Aorta (tissue), 5 donors: Measurements from ENCODE around the gene HEXD. TPM values are rescaled to one million over a fixed set of nuclear protein-coding genes. Genes with fewer than 3 reads are reported as not detected.

Experiments
- ATAC-seq: fragments of 200-7000 bp; cut with Tn5 transposase; one replicate; pipeline ENCODE4 v1.9.1; 2022; ENCODE audit warnings: moderate library complexity; ENCODE audit not compliant: low FRiP score
- DNase-seq, 2 donors: peaks; one replicate each; pipeline ENCODE4 v3.0.0-alpha.2; 2020
- H3K27ac ChIP-seq, 2 donors: one replicate each; pipeline ENCODE4 v1.5.1; 2013; ENCODE audit warnings: low read length in 2 of 2, mild to moderate bottlenecking in 2 of 2, moderate library complexity in 2 of 2, control low read depth in 1 of 2, inconsistent platforms in 1 of 2, low read depth in 1 of 2
- H3K27me3 ChIP-seq, 2 donors: one replicate each; pipeline ENCODE4 v1.6.1; 2013; ENCODE audit warnings: control low read depth in 1 of 2, low read length in 1 of 2, mild to moderate bottlenecking in 1 of 2, moderate library complexity in 1 of 2; ENCODE audit not compliant: insufficient read depth in 2 of 2, control insufficient read depth in 1 of 2
- H3K36me3 ChIP-seq, 2 donors: one replicate each; pipeline ENCODE4 v1.6.1; 2013; ENCODE audit warnings: control low read depth in 1 of 2, low read length in 1 of 2, mild to moderate bottlenecking in 1 of 2; ENCODE audit not compliant: insufficient read depth in 2 of 2, control insufficient read depth in 1 of 2
- H3K4me1 ChIP-seq, 2 donors: one replicate each; pipeline ENCODE4 v1.6.1; 2013; ENCODE audit warnings: low read length in 2 of 2, control low read depth in 1 of 2, mild to moderate bottlenecking in 1 of 2, moderate library complexity in 1 of 2; ENCODE audit not compliant: insufficient read depth in 2 of 2, control insufficient read depth in 1 of 2
- H3K4me3 ChIP-seq, 2 donors: one replicate each; pipeline ENCODE4 v1.5.1; 2013; ENCODE audit warnings: low read length in 2 of 2, control low read depth in 1 of 2, mild to moderate bottlenecking in 1 of 2
- H3K9me3 ChIP-seq: one replicate; pipeline ENCODE4 v1.6.1; 2013; ENCODE audit warnings: mild to moderate bottlenecking, low read length; ENCODE audit not compliant: control insufficient read depth
- WGBS, 2 donors: extraction: QIAGEN DNeasy Blood & Tissue Kit; methylation state at CpG; one replicate each; pipeline ENCODE4 v1.1.7; 2013; 5-methylcytosine and 5-hydroxymethylcytosine counted together
- intact Hi-C, 2 donors: fragments of 100-400 bp; cut with DNase I; formaldehyde crosslinking; loops; one replicate each; pipeline versions ENCODE4 v1.14.2 to v1.15.0; 2022
- polyA plus RNA-seq, 2 donors: library from polyadenylated mRNA; stranded (reverse); fragments of 200-250 nt; gene quantifications; one replicate each; pipeline ENCODE4 v1.2.3, GENCODE V29; 2013
- total RNA-seq, 2 donors: library from RNA; stranded (reverse); fragmentation: NEBNext Ultra II Directional; extraction: Animal tissue kit (Norgen Biotek cat#: 25700); gene quantifications; one replicate each; pipeline ENCODE4 v1.2.1, GENCODE V29; 2021
- donor health status: healthy with polysubstance abuse.
- donor health status: Bipolar disorder and iron deficiency.
- donor health status: DM: no; HTN: no; CAD: no.
- donor health status: DM: no; HTN: no; CAD: no.
- donor health status: DM: yes; HTN: yes; CAD: no.

HEXD gene
- total and polyA plus RNA-seq, 4 donors = 14.8 to 133 (median 25.2) TPM

DNA sequence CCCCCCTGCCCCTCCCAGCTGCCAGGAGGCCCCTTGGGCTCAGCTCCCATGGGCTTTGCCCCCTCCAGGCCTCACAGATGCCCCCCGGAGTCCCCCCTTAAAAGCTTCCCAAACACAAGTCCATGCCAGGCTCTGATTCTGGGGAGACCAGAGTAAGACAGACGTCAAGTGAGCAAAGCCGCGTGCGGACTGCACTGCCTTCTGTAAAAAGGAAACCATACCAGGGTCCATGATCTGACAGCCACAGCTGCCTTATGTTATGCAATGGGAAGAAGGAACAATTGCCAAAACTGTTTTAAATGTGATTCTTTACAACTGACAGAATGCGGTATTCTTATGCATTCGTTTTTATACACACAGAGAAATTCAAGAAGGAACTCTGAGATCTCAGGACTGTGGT lies 17.9 kb upstream of the HEXD start:
- no peak for DNase-seq
- Histone ChIP-seq H3K27ac (no peak overlapping the region), H3K9me3 (no peaks in the 10 kb centered on the region), H3K36me3 (peaks cover 0 to 3% of the 10 kb centered on the region in 2 donors), H3K4me1 (no peaks in the 10 kb centered on the region), H3K27me3 (no peaks in the 10 kb centered on the region), H3K4me3 (no peak overlapping the region)
- intact Hi-C loops = no loop called here
- ATAC-seq = no peak
- 77 to 83% methylated on average over 7 of the region's 7 CpGs for WGBS, 2 donors

DNA sequence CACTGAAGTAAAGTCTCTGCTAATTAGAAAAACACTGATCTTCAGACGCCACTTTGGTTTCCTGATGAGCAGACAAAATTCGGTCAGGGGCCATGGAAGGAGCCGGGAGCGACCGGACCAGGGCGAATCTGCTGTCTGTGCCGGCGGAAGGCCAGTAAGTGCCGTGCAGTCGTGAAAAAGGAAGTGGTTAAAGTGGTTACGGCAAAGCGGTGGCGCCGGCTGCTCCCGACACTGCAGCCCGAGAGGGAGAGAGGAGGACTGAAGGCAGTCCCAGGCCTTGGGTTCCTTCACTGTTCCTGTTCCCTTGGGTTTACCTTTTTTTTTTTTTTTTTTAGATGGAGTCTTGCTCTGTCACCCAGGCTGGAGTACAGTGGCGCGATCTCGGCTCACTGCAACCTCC lies 17.3 kb upstream of the HEXD start:
- DNase-seq = peak in 1 of 2 donors; percentile 78
- Histone ChIP-seq H3K4me3 (no peak overlapping the region), H3K27me3 (no peaks in the 10 kb centered on the region), H3K4me1 (no peaks in the 10 kb centered on the region), H3K36me3 (peaks cover 0 to 3% of the 10 kb centered on the region in 2 donors), H3K27ac (no peak overlapping the region), H3K9me3 (no peaks in the 10 kb centered on the region)
- WGBS, 2 donors = 93 to 94% methylated on average over 19 of the region's 19 CpGs
- no peak for ATAC-seq
- intact Hi-C loops = no loop called here

DNA sequence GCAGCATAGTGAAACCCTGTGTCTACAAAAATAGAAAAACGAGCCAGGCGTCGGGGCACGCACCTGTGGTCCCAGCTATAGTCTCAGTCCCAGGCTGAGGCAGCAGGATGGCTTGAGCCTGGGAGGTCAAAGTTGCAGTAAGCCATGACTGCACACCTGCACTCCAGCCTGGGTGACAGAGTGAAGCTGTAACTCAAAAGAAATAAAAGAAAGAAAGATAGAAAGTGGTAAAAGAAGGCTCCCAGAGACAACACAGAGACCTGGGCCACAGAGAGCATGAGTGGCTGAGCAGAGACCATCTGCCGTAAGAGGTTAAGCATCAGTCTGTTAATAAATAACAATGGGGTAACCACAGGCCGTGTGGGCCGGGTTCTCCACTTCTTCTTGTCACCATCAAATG lies 15.3 kb upstream of the HEXD start:
- Histone ChIP-seq H3K27me3 (no peaks in the 10 kb centered on the region), H3K9me3 (no peaks in the 10 kb centered on the region), H3K36me3 (peaks cover 0 to 3% of the 10 kb centered on the region in 2 donors), H3K4me1 (no peaks in the 10 kb centered on the region), H3K27ac (no peak overlapping the region), H3K4me3 (no peak overlapping the region)
- intact Hi-C loops = no loop called here
- 90 to 93% methylated on average over 7 of the region's 7 CpGs for WGBS, 2 donors
- no peak for DNase-seq
- ATAC-seq = no peak

DNA sequence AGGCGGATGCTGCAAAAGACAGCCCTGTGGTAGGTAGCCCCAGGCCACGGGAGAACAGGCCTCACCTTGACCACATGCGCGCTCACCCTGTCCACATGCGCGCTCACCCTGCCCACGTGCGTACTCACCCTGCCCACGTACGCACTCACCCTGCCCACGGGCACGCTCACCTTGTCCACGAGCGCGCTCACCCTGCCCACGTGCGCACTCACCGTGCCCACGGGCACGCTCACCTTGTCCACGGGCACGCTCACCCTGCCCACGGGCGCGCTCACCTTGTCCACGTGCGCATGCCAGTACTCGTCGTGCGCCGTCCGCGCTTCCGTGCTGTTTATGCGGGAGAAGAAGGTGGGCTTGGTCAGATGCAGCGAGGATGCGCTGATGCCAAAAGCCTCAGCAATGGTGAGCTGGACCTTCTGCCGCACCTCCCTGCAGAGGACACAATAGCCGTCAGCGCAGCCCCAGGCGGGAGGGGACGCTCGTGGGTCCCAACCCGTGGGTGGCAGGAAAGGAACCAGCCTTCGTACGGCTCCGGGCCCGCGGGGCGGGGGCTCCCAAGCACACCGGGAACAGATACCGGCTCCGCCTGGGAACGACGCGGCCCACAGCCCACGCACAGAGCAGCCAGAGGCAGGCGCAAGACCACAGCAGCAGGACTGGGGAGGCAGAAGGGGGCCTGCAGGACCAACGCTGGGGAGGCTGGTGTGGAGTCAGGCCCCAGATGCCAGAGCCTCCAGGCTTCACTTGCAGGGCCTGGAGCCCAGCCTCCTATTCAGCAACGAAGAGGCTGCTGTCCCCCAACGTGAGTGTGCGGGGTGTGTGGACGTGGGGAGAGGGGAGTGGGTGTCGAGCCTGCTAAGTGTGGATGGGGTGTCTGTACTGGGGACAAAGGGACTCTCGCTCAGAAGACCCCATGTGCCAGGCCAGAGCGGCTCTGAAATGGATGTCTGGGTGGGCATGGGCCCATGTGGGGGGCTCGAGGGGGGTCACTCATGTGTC lies 14.2 kb upstream of the HEXD start:
- WGBS, 2 donors = 94 to 95% methylated on average over 67 of the region's 67 CpGs
- H3K36me3 ChIP-seq = peaks cover 0 to 3% of the 10 kb centered on the region in 2 donors
- intact Hi-C loops = no loop called here
- no peaks in the 10 kb centered on the region for H3K4me1 ChIP-seq
- no peak for ATAC-seq
- H3K9me3 ChIP-seq = no peaks in the 10 kb centered on the region
- DNase-seq = no peak
- H3K27me3 ChIP-seq = no peaks in the 10 kb centered on the region
- no peak overlapping the region for H3K27ac ChIP-seq
- no peak overlapping the region for H3K4me3 ChIP-seq

DNA sequence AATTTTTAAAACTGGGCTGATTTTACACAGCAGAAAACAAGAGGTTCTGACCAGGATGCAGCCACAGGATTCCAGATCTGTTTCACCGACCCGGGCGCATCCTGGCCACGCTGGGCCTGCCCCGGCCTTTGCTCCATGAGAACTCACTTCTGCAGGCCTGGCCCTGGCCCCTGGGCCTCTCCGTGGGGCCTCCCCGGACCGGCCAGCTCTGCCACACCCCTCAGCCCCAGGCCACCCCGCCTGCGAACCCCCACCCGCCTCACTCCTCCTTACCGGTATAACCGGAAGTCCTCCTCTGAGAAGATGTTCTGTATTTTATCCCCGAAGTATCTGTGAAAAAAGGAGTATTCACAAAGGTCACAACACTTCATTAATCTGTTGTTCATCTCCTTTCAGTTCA lies 13.1 kb upstream of the HEXD start:
- Histone ChIP-seq H3K4me3 (no peak overlapping the region), H3K4me1 (no peaks in the 10 kb centered on the region), H3K9me3 (no peaks in the 10 kb centered on the region), H3K27ac (no peak overlapping the region), H3K27me3 (no peaks in the 10 kb centered on the region), H3K36me3 (peaks cover 0 to 3% of the 10 kb centered on the region in 2 donors)
- intact Hi-C loops = no loop called here
- ATAC-seq (no peak), DNase-seq (no peak)
- WGBS, 2 donors = 96 to 97% methylated on average over 14 of the region's 14 CpGs

DNA sequence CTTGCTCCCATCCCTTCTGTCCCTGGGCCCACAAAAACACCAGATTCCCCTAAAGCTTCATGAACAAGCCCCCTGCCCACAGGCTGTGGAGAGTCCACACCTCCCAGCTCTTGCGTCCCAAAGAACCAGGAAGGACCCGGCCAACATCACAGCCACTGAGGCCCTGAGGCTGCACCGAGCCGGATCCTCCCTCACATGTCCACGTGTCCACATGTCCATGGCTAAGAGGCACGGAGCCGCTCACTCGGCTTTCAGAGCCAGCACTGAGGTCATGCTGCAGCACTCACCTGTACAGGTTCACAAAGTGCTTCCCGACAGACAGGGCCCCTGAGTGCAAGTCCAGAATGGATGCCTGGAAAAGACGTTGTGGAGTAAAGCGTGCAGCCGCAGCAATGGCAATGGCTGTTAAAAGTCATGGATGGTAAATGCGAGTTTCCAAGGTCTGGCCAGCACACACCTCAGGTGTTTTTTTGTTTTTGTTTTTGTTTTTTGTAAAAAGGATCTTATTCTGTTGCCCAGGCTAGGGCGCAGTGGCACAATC lies 11.9 kb upstream of the HEXD start:
- intact Hi-C loops = no loop called here
- H3K9me3 ChIP-seq = no peaks in the 10 kb centered on the region
- peaks cover 0 to 3% of the 10 kb centered on the region in 2 donors for H3K36me3 ChIP-seq
- H3K4me1 ChIP-seq = no peaks in the 10 kb centered on the region
- no peak overlapping the region for H3K27ac ChIP-seq
- no peak overlapping the region for H3K4me3 ChIP-seq
- ATAC-seq = no peak
- no peaks in the 10 kb centered on the region for H3K27me3 ChIP-seq
- DNase-seq = no peak
- 94 to 95% methylated on average over 14 of the region's 14 CpGs for WGBS, 2 donors

DNA sequence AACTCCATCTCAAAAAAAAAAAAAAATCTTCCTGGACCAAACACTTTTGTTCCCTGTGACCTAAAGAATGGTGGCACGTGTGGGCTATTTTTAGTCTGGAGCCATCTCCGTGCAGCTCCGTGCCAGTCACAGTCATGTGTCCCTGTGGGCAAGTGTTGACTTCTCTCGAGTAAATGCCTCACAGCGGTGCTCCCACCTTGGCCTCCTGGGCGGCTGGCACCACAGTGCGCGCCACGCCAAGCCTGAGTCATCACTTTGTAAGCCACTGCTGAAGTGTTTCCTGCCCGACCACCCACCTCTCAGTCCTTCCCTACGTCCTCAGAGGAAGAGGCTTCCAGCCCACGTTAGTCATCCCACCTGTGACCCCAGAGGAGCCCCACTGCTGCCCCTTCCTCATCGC lies 10.9 kb upstream of the HEXD start:
- Histone ChIP-seq H3K4me1 (no peaks in the 10 kb centered on the region), H3K9me3 (no peaks in the 10 kb centered on the region), H3K4me3 (no peak overlapping the region), H3K27me3 (no peaks in the 10 kb centered on the region), H3K36me3 (peaks cover 0 to 3% of the 10 kb centered on the region in 2 donors), H3K27ac (no peak overlapping the region)
- DNase-seq = no peak
- ATAC-seq = no peak
- WGBS, 2 donors = 85 to 88% methylated on average over 13 of the region's 13 CpGs
- intact Hi-C loops = no loop called here

DNA sequence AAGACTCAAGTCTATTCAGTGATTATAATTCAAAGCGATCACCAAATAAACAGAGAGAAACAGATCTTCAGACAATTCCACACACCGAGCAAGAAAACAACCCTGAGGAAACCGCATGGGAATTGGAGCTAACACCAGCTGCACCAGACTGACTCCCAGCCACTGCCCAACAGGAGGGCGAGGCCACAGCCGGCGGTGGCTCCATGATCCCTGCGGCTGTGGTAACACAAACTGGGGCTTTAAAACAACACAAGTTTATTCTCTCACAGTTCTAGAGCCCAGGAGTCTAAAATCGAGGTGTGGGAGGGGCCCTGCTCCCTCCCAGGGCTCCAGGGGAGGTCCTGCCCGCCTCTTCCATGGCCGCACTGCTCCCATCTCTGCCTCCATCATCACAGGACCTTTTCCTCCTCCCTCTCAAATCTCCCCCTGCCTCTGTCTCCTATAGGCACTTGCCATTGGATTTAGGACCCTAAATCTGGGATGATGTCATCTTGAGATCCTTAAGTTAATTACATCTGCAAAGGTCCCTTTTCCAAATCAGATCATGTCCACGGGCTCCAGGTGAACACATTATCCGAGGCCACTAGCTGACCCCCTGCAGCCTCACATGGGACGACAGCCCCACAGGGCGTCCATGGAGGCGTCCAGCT lies 9.7 kb upstream of the HEXD start:
- 86 to 92% methylated on average over 15 of the region's 15 CpGs for WGBS, 2 donors
- no peaks in the 10 kb centered on the region for H3K9me3 ChIP-seq

More for the DNA sequence above, 9.7 kb upstream of the HEXD start:
- H3K27me3 ChIP-seq = no peaks in the 10 kb centered on the region
- no peaks in the 10 kb centered on the region for H3K4me1 ChIP-seq
- peaks cover 0 to 3% of the 10 kb centered on the region in 2 donors for H3K36me3 ChIP-seq
- ATAC-seq = no peak
- no peak overlapping the region for H3K27ac ChIP-seq
- no peak overlapping the region for H3K4me3 ChIP-seq
- intact Hi-C loops = no loop called here
- no peak for DNase-seq
